Measurements from ENCODE around the gene FSHB. TPM values are rescaled to one million over a fixed set of nuclear protein-coding genes. Genes with fewer than 3 reads are reported as not detected.
A peak's percentile ranks its signal among the peaks of the same experiment; 100 is the strongest.
"Not testable (repeated sequence)": the region's sequence is repeated elsewhere in the genome, so short reads cannot be mapped to it uniquely, and the experiment has no call there.

The FSHB gene
- not detected for total RNA-seq
- total RNA-seq (2013) = not detected
- total RNA-seq = 0 to 0.04 (median 0) reads per million in 29 experiments

DNA sequence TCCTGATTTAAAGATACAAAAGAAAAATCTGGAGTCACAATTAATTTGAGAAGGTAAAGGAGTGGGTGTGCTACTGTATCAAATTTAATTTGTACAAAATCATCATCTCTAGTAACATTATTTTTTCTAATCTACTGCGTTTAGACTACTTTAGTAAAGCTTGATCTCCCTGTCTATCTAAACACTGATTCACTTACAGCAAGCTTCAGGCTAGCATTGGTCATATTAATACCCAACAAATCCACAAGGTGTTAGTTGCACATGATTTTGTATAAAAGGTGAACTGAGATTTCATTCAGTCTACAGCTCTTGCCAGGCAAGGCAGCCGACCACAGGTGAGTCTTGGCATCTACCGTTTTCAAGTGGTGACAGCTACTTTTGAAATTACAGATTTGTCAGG lies at the start of gene FSHB:
Gene FSHB, plus strand, starts transcription at position 301 of the 400 bp plus-strand sequence. CDS start 889 bp downstream, outside the sequence.
- H3K36me3 Mint-ChIP-seq = no peaks in the 10 kb centered on the region
- no peak within 1 kb of the TSS for H3K4me3 Mint-ChIP-seq
- peaks cover 0 to 8% (median 7%) of the 10 kb centered on the region in 3 donors for H3K9me3 Mint-ChIP-seq
- Histone ChIP-seq H3K27ac (ENCODE audit: low read length) (no peak within 1 kb of the TSS), H3K4me1 (ENCODE audit: control insufficient read depth in 1 of 2, extremely low read depth in 1 of 2, insufficient read depth in 2 of 2, low read length in 2 of 2) (no peaks in the 10 kb centered on the region), H3K9me3 (no peaks in the 10 kb centered on the region), H3K4me3 (ENCODE audit: control insufficient read depth in 1 of 2, extremely low read depth in 1 of 2, low read length in 1 of 2) (no peak within 1 kb of the TSS), H3K36me3 (ENCODE audit: control insufficient read depth in 2 of 2, extremely low read depth in 1 of 2, insufficient read depth in 1 of 2, low read length in 1 of 2) (no peaks in the 10 kb centered on the region), H3K27me3 (replicated peaks in 1 of 2; ENCODE audit: control insufficient read depth in 2 of 2, extremely low read depth in 1 of 2, insufficient read depth in 2 of 2, low read length in 1 of 2) (no peaks in the 10 kb centered on the region)
- DNase-seq = no peak
- 90% methylated on average over 2 of the region's 3 CpGs for WGBS (ENCODE audit: insufficient coverage)
- no peak for ATAC-seq (replicated peaks in 1 of 4)
- ChIA-PET CTCF (no interaction called here), POLR2A (no interaction called here)
- H3K27ac Mint-ChIP-seq = no peak within 1 kb of the TSS
- no peaks in the 10 kb centered on the region for H3K4me1 Mint-ChIP-seq
- peaks cover 7 to 10% of the 10 kb centered on the region in 2 donors for H3K27me3 Mint-ChIP-seq

DNA sequence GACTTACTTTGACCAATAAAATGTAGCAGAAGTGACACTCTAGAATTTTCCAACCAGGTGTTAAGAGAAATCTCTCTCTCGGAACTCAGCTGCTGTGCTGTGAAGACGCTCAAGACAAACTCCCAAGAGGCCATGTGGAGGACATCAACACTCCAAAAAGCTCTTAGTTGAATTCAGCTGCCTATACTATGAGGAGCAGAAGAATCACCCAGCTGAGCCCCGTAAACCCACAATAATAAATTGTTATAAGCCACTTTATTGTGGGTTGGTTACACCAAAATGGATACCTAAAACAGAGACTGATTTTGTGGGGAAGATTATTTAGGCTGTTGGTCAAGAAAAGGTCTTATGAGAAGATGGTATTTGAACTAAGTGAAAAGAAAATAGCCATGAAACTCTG lies 44.1 kb upstream of the FSHB start:
- Histone ChIP-seq H3K4me1 (ENCODE audit: control insufficient read depth in 1 of 2, extremely low read depth in 1 of 2, insufficient read depth in 2 of 2, low read length in 2 of 2) (no peaks in the 10 kb centered on the region), H3K27ac (ENCODE audit: low read length) (no peak overlapping the region), H3K27me3 (replicated peaks in 1 of 2; ENCODE audit: control insufficient read depth in 2 of 2, extremely low read depth in 1 of 2, insufficient read depth in 2 of 2, low read length in 1 of 2) (no peaks in the 10 kb centered on the region), H3K9me3 (no peaks in the 10 kb centered on the region), H3K36me3 (ENCODE audit: control insufficient read depth in 2 of 2, extremely low read depth in 1 of 2, insufficient read depth in 1 of 2, low read length in 1 of 2) (no peaks in the 10 kb centered on the region), H3K4me3 (ENCODE audit: control insufficient read depth in 1 of 2, extremely low read depth in 1 of 2, low read length in 1 of 2) (no peak overlapping the region)
- H3K27me3 Mint-ChIP-seq = no peaks in the 10 kb centered on the region
- H3K36me3 Mint-ChIP-seq = no peaks in the 10 kb centered on the region
- no peak overlapping the region for H3K27ac Mint-ChIP-seq
- WGBS (ENCODE audit: insufficient coverage) = no CpG with 5 or more reads among the region's 3 CpGs
- no peak for ATAC-seq (replicated peaks in 1 of 4)
- no peaks in the 10 kb centered on the region for H3K4me1 Mint-ChIP-seq
- H3K4me3 Mint-ChIP-seq = no peak overlapping the region
- no peak for DNase-seq
- ChIA-PET POLR2A (no interaction called here), CTCF (no interaction called here)
- peaks cover 0 to 13% (median 2%) of the 10 kb centered on the region in 3 donors for H3K9me3 Mint-ChIP-seq

DNA sequence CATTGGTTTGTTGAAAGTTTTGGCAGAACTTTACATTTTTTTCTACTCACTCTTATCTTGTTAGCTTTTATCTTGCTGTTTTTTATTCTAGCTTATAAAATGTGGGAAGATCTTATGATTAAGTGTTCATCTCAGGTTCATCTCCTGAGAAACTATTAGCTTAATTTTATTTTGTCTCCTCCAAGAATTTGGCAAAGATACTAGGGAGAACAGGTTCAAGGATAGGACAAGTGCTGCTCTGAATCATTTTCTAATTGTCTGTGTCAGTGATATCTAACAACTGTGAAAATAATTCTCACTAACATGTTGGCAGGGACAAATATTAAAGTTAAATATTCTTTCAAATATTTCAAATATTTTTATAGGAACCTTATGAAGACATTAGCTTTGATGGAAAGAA lies 38.2 kb upstream of the FSHB start:
- no peak overlapping the region for H3K4me3 ChIP-seq (ENCODE audit: control insufficient read depth in 1 of 2, extremely low read depth in 1 of 2, low read length in 1 of 2)
- Mint-ChIP-seq H3K36me3 (no peaks in the 10 kb centered on the region), H3K9me3 (no peaks in the 10 kb centered on the region), H3K27ac (no peak overlapping the region), H3K4me3 (no peak overlapping the region), H3K27me3 (peaks cover 0 to 5% of the 10 kb centered on the region in 2 donors), H3K4me1 (no peaks in the 10 kb centered on the region)
- ATAC-seq (replicated peaks in 1 of 4) (no peak), DNase-seq (no peak)
- no peaks in the 10 kb centered on the region for H3K4me1 ChIP-seq (ENCODE audit: control insufficient read depth in 1 of 2, extremely low read depth in 1 of 2, insufficient read depth in 2 of 2, low read length in 2 of 2)
- no peak overlapping the region for H3K27ac ChIP-seq (ENCODE audit: low read length)
- H3K9me3 ChIP-seq = no peaks in the 10 kb centered on the region
- CTCF ChIA-PET = no interaction called here
- H3K27me3 ChIP-seq (replicated peaks in 1 of 2; ENCODE audit: control insufficient read depth in 2 of 2, extremely low read depth in 1 of 2, insufficient read depth in 2 of 2, low read length in 1 of 2) = no peaks in the 10 kb centered on the region
- no peaks in the 10 kb centered on the region for H3K36me3 ChIP-seq (ENCODE audit: control insufficient read depth in 2 of 2, extremely low read depth in 1 of 2, insufficient read depth in 1 of 2, low read length in 1 of 2)
- POLR2A ChIA-PET = no interaction called here

DNA sequence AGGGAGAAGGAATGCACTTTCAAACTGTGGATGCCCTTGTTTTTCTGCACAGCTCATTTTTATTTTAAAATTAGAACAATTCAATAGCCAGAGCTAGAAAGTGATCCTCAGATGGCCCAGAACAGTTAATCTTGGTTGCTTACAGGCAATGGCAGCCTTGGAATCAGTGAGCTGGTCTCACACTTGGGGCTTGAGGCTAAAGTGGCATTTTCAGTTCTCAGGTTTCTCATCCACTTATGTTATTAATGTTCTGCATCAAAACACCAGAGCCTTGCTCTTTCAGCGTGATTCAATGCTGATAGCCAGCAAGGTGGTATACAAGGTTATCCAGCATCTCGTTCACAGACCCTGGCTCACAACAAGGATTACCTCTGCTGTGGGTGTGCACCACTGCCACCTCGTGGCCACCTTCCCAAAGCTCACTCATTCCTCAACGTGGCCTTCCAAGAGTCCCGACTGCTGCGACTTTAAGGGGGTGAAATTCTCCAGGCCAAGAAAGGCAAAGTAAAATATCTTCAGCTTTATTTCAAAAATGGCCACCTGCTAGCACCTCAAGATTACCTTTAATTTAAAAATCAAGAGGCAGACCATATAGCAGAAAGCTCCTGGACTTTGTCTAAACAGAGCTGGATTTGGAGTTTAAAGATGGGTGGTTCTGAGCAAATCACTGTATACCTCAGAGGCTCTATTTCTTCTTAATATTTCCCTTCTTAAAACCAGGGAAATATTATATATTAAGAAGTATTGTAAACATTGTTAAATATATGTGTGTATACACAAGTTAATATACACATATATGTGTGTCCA lies 34.2 kb upstream of the FSHB start:
- Histone ChIP-seq H3K4me3 (ENCODE audit: control insufficient read depth in 1 of 2, extremely low read depth in 1 of 2, low read length in 1 of 2) (no peak overlapping the region), H3K27ac (ENCODE audit: low read length) (no peak overlapping the region), H3K4me1 (ENCODE audit: control insufficient read depth in 1 of 2, extremely low read depth in 1 of 2, insufficient read depth in 2 of 2, low read length in 2 of 2) (no peaks in the 10 kb centered on the region), H3K27me3 (replicated peaks in 1 of 2; ENCODE audit: control insufficient read depth in 2 of 2, extremely low read depth in 1 of 2, insufficient read depth in 2 of 2, low read length in 1 of 2) (no peaks in the 10 kb centered on the region), H3K36me3 (ENCODE audit: control insufficient read depth in 2 of 2, extremely low read depth in 1 of 2, insufficient read depth in 1 of 2, low read length in 1 of 2) (no peaks in the 10 kb centered on the region), H3K9me3 (no peaks in the 10 kb centered on the region)
- Mint-ChIP-seq H3K4me3 (no peak overlapping the region), H3K4me1 (no peaks in the 10 kb centered on the region), H3K36me3 (no peaks in the 10 kb centered on the region), H3K27ac (no peak overlapping the region), H3K9me3 (no peaks in the 10 kb centered on the region), H3K27me3 (peaks cover 0 to 5% of the 10 kb centered on the region in 2 donors)
- CTCF ChIA-PET = interaction anchor here in 1 of 2 donors (0.9 kb wide), 1 partner anchor 120 kb away, joined by 3 read pairs; no protein-coding TSS in a partner anchor
- POLR2A ChIA-PET = no interaction called here
- 13% methylated on average over 4 of the region's 6 CpGs for WGBS (ENCODE audit: insufficient coverage)
- ATAC-seq (replicated peaks in 1 of 4) (peak in 2 of 4 experiments; percentile 40 to 44), DNase-seq (peak in 28 of 35 experiments; percentile 1 to 36 (median 10))

DNA sequence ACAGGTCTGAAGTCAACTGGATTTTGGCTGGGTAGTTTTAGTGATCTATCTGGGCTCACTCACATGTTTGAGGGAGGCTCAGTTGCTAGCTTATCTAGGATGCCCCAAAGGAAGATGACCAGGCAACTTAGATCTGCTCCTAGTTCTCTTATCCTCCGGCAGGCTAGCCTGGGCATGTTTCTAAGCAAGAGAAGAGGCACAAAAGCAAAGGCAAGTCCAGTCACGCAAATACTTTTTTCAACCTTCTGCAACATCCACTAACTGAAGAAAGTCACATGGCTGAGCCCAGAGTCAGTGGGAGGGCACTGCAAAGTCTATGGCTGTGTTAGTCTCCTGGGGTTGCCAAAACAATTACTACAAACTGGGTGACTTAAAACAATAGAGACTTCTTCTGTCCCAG lies 32.9 kb upstream of the FSHB start:
- no peaks in the 10 kb centered on the region for H3K4me1 ChIP-seq (ENCODE audit: control insufficient read depth in 1 of 2, extremely low read depth in 1 of 2, insufficient read depth in 2 of 2, low read length in 2 of 2)
- CTCF ChIA-PET = no interaction called here
- H3K4me1 Mint-ChIP-seq = no peaks in the 10 kb centered on the region
- H3K27ac ChIP-seq (ENCODE audit: low read length) = no peak overlapping the region
- H3K27me3 Mint-ChIP-seq = peaks cover 0 to 5% of the 10 kb centered on the region in 2 donors
- H3K4me3 ChIP-seq (ENCODE audit: control insufficient read depth in 1 of 2, extremely low read depth in 1 of 2, low read length in 1 of 2) = no peak overlapping the region
- no peak overlapping the region for H3K27ac Mint-ChIP-seq
- no peak for DNase-seq
- no peak for ATAC-seq (replicated peaks in 1 of 4)
- WGBS (ENCODE audit: insufficient coverage) = no CpG with 5 or more reads among the region's 2 CpGs
- POLR2A ChIA-PET = no interaction called here
- no peak overlapping the region for H3K4me3 Mint-ChIP-seq
- H3K36me3 Mint-ChIP-seq = no peaks in the 10 kb centered on the region
- H3K36me3 ChIP-seq (ENCODE audit: control insufficient read depth in 2 of 2, extremely low read depth in 1 of 2, insufficient read depth in 1 of 2, low read length in 1 of 2) = no peaks in the 10 kb centered on the region
- no peaks in the 10 kb centered on the region for H3K9me3 Mint-ChIP-seq
- no peaks in the 10 kb centered on the region for H3K9me3 ChIP-seq
- no peaks in the 10 kb centered on the region for H3K27me3 ChIP-seq (replicated peaks in 1 of 2; ENCODE audit: control insufficient read depth in 2 of 2, extremely low read depth in 1 of 2, insufficient read depth in 2 of 2, low read length in 1 of 2)

DNA sequence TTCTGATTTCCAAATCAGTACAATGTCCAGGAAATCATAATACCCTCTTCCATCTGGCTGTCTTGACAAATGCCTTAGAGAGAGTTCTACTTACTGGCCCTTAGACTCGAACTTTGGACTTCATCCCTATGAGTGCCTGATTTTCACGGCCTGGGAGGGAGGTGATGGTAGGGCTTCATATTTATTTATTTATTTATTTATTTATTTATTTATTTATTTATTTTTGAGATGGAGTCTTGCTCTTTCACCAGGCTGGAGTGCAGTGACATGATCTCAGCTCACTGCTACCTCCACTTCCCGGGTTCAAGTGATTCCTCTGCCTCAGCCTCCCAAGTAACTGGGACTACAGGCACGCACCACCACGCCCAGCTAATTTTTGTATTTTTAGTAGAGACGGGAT lies 27.8 kb upstream of the FSHB start:
- H3K27ac Mint-ChIP-seq; POLR2A ChIA-PET; ATAC-seq (replicated peaks in 1 of 4); H3K4me1 ChIP-seq (ENCODE audit: control insufficient read depth in 1 of 2, extremely low read depth in 1 of 2, insufficient read depth in 2 of 2, low read length in 2 of 2); H3K4me3 Mint-ChIP-seq; H3K36me3 Mint-ChIP-seq; H3K27me3 Mint-ChIP-seq; CTCF ChIA-PET; DNase-seq; H3K36me3 ChIP-seq (ENCODE audit: control insufficient read depth in 2 of 2, extremely low read depth in 1 of 2, insufficient read depth in 1 of 2, low read length in 1 of 2); H3K27ac ChIP-seq (ENCODE audit: low read length); H3K4me3 ChIP-seq (ENCODE audit: control insufficient read depth in 1 of 2, extremely low read depth in 1 of 2, low read length in 1 of 2); H3K9me3 ChIP-seq; H3K9me3 Mint-ChIP-seq; H3K27me3 ChIP-seq (replicated peaks in 1 of 2; ENCODE audit: control insufficient read depth in 2 of 2, extremely low read depth in 1 of 2, insufficient read depth in 2 of 2, low read length in 1 of 2); H3K4me1 Mint-ChIP-seq: not testable (repeated sequence)
- 83% methylated on average over 1 of the region's 6 CpGs for WGBS (ENCODE audit: insufficient coverage)
